Bladder microvascular endothelial cell (primary cell): Measurements from ENCODE around the gene IWS1. TPM values are rescaled to one million over a fixed set of nuclear protein-coding genes. Genes with fewer than 3 reads are reported as not detected.

ENCODE experiments used
- total RNA-seq: library from RNA; depleted of rRNA; stranded (reverse); fragments of >200 nt; gene quantifications from 2 replicates; pipeline ENCODE4 v1.2.3, GENCODE V29; 2014

The IWS1 gene
- 29.1 and 49.3 TPM in 2 replicates for total RNA-seq

GRCh38 chr2:127526132-127527000 is at the start of gene IWS1:
TSS of gene IWS1 (minus strand) at chr2:127526489. CDS start at chr2:127526208, 281 bp downstream.

GRCh38 chr2:127535422-127535901 is 9.2 kb upstream of the IWS1 start, which contains the start of gene MYO7B:
TSS of gene MYO7B (plus strand) at chr2:127535683. CDS start at chr2:127559723, 24,040 bp downstream.

Other genes with a start within 250 kb of the IWS1 start
- gene ERCC3, start 232.3 kb downstream of the IWS1 start, total RNA-seq = 25.7 and 46.8 TPM in 2 replicates
- 9.6 and 20.7 TPM in 2 replicates for gene MAP3K2, start 138.5 kb downstream of the IWS1 start, total RNA-seq
- gene PROC, start 108.1 kb downstream of the IWS1 start, total RNA-seq = not detected in 2 replicates
- gene MYO7B, start 9.2 kb upstream of the IWS1 start, total RNA-seq = under 0.01 and 0.06 TPM in 2 replicates
- gene GPR17, start 119.7 kb upstream of the IWS1 start, total RNA-seq = not detected in 2 replicates
- gene LIMS2, start 149.0 kb upstream of the IWS1 start, total RNA-seq = 11.2 and 20.9 TPM in 2 replicates
- 2.1 and 2.6 TPM in 2 replicates for gene SFT2D3, start 175.0 kb upstream of the IWS1 start, total RNA-seq